Neuronal stem cell (in vitro differentiated cells): ENCODE measurements around the gene SLC25A42.

ENCODE experiments used
- DNase-seq: peaks from one replicate; pipeline ENCODE4 v3.0.0-alpha.2; 2013; ENCODE audit warnings: low spot score
- H2AFZ ChIP-seq: one replicate; pipeline ENCODE4 v1.6.1; 2013; ENCODE audit warnings: mild to moderate bottlenecking, low read length, inconsistent platforms
- H2AK5ac ChIP-seq: 2 replicates; pipeline ENCODE4 v1.6.1; 2013; ENCODE audit warnings: low read depth, mild to moderate bottlenecking, inconsistent platforms, low read length, moderate library complexity, mixed read lengths
- H2BK120ac ChIP-seq: 2 replicates; pipeline ENCODE4 v1.6.1; 2013; ENCODE audit warnings: low read depth, mild to moderate bottlenecking, inconsistent platforms, low read length, moderate library complexity, mixed read lengths
- H2BK12ac ChIP-seq: one replicate; pipeline ENCODE4 v1.6.1; 2013; ENCODE audit warnings: low read length, inconsistent platforms
- H2BK15ac ChIP-seq: 2 replicates; pipeline ENCODE4 v1.6.1; 2013; ENCODE audit warnings: mild to moderate bottlenecking, low read length, inconsistent platforms, mixed read lengths
- H2BK5ac ChIP-seq: one replicate; pipeline ENCODE4 v1.6.1; 2013; ENCODE audit warnings: inconsistent platforms, mild to moderate bottlenecking, low read length, moderate library complexity
- H3K14ac ChIP-seq: one replicate; pipeline ENCODE4 v1.6.1; 2013; ENCODE audit warnings: low read length, inconsistent platforms
- H3K18ac ChIP-seq: 2 replicates; pipeline ENCODE4 v1.6.1; 2013; ENCODE audit warnings: low read length, inconsistent platforms
- H3K23ac ChIP-seq: 2 replicates; pipeline ENCODE4 v1.6.1; 2013; ENCODE audit warnings: low read depth, mild to moderate bottlenecking, mixed read lengths, low read length, inconsistent platforms; ENCODE audit not compliant: poor library complexity
- H3K27ac ChIP-seq: replicated peaks from 3 replicates; pipeline ENCODE4 v1.5.1; 2013; ENCODE audit warnings: low read length, inconsistent platforms
- H3K27me3 ChIP-seq, 3 experiments: 2 replicates each; pipeline ENCODE4 v1.6.1; 2013; ENCODE audit warnings: low read length in 3 of 3, mild to moderate bottlenecking in 2 of 3, inconsistent platforms in 1 of 3, low read depth in 1 of 3, mixed read lengths in 1 of 3, moderate library complexity in 1 of 3; ENCODE audit not compliant: control insufficient read depth in 3 of 3, insufficient read depth in 3 of 3
- H3K36me3 ChIP-seq, 2 donors: replicated peaks in 1 of 2; 2 replicates each; pipeline ENCODE4 v1.6.1; 2013; ENCODE audit warnings: low read length in 2 of 2; ENCODE audit not compliant: control insufficient read depth in 2 of 2, insufficient read depth in 2 of 2
- H3K4ac ChIP-seq: 2 replicates; pipeline ENCODE4 v1.6.1; 2013; ENCODE audit warnings: inconsistent platforms, mild to moderate bottlenecking, low read length, moderate library complexity
- H3K4me1 ChIP-seq, 2 donors: 1 replicate in 1 of 2; 2 replicates in 1 of 2; pipeline ENCODE4 v1.6.1; 2013; ENCODE audit warnings: low read length in 2 of 2, low read depth in 1 of 2; ENCODE audit not compliant: control insufficient read depth in 2 of 2, insufficient read depth in 1 of 2
- H3K4me2 ChIP-seq: one replicate; pipeline ENCODE4 v1.6.1; 2013; ENCODE audit warnings: mild to moderate bottlenecking, low read length, inconsistent platforms; ENCODE audit not compliant: insufficient read depth, poor library complexity, severe bottlenecking
- H3K4me3 ChIP-seq, 2 donors: 2 replicates each; pipeline ENCODE4 v1.5.1; 2013; ENCODE audit warnings: low read length in 2 of 2, mild to moderate bottlenecking in 2 of 2, inconsistent platforms in 1 of 2, moderate library complexity in 1 of 2
- H3K79me1 ChIP-seq: one replicate; pipeline ENCODE4 v1.6.1; 2013; ENCODE audit warnings: low read depth, mild to moderate bottlenecking, inconsistent platforms, low read length, moderate library complexity
- H3K9ac ChIP-seq: one replicate; pipeline ENCODE4 v1.6.1; 2013; ENCODE audit warnings: mild to moderate bottlenecking, low read depth, low read length, inconsistent platforms; ENCODE audit not compliant: poor library complexity
- H3K9me3 ChIP-seq, 2 donors: replicated peaks in 1 of 2; 2 replicates each; pipeline versions ENCODE3 to v1.6.1; 2013; ENCODE audit warnings: low read length in 2 of 2, mild to moderate bottlenecking in 2 of 2, inconsistent platforms in 1 of 2, low read depth in 1 of 2, mixed read lengths in 1 of 2, moderate library complexity in 1 of 2; ENCODE audit not compliant: control insufficient read depth in 2 of 2, insufficient read depth in 1 of 2
- H4K8ac ChIP-seq: one replicate; pipeline ENCODE4 v1.6.1; 2013; ENCODE audit warnings: low read depth, mild to moderate bottlenecking, inconsistent platforms, low read length, moderate library complexity
- H4K91ac ChIP-seq: one replicate; pipeline ENCODE4 v1.6.1; 2013; ENCODE audit warnings: low read length, low read depth, mild to moderate bottlenecking, inconsistent platforms; ENCODE audit not compliant: poor library complexity
- WGBS, 2 donors: extraction: QIAGEN DNeasy Blood & Tissue Kit; methylation state at CpG; one replicate each; pipeline ENCODE4 v1.1.7; 2013; ENCODE audit warnings: missing lambda C conversion rate in 2 of 2, mixed read lengths in 1 of 2; ENCODE audit not compliant: insufficient read length in 2 of 2, insufficient replicate concordance in 1 of 2; ENCODE audit errors: extremely low coverage in 2 of 2; 5-methylcytosine and 5-hydroxymethylcytosine counted together

Gene SLC25A42

DNA sequence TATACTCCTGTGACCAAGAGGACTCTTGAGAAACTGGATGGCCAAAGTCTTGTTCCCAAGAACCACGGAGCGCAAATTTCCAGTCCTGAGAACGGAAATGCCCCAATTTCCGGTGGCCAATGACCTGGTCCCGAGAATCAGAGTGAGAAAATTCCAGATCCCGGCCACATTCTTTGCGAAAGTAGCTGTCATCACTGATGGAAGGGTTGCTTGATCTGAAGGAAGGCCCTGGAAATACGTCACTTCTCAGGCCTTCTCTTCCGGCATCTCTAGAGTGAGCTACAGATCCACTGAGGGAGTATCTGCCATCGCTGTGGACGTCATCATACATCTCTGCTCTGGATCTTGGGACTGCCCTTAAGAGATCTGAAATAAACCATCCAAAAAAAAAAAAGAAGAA lies 37.9 kb upstream of the SLC25A42 start:
- Histone ChIP-seq H2AK5ac (no peak overlapping the region), H2BK5ac (no peak overlapping the region), H3K36me3 (peaks cover 51 to 91% of the 10 kb centered on the region in 2 donors), H3K4me3 (no peak overlapping the region), H3K14ac (no peak overlapping the region), H3K9ac (no peak overlapping the region), H2BK12ac (no peak overlapping the region), H2BK120ac (no peak overlapping the region), H2BK15ac (no peak overlapping the region), H3K27me3 (no peaks in the 10 kb centered on the region), H3K79me1 (peaks cover 2% of the 10 kb centered on the region), H4K8ac (no peak overlapping the region), H3K4ac (no peak overlapping the region), H3K9me3 (no peaks in the 10 kb centered on the region), H3K18ac (no peak overlapping the region), H2AFZ (no peak overlapping the region), H4K91ac (no peak overlapping the region), H3K4me2 (no peak overlapping the region), H3K4me1 (no peaks in the 10 kb centered on the region), H3K23ac (no peak overlapping the region), H3K27ac (no peak overlapping the region)
- WGBS, 2 donors = no CpG with 5 or more reads among the region's 11 CpGs
- no peak for DNase-seq

DNA sequence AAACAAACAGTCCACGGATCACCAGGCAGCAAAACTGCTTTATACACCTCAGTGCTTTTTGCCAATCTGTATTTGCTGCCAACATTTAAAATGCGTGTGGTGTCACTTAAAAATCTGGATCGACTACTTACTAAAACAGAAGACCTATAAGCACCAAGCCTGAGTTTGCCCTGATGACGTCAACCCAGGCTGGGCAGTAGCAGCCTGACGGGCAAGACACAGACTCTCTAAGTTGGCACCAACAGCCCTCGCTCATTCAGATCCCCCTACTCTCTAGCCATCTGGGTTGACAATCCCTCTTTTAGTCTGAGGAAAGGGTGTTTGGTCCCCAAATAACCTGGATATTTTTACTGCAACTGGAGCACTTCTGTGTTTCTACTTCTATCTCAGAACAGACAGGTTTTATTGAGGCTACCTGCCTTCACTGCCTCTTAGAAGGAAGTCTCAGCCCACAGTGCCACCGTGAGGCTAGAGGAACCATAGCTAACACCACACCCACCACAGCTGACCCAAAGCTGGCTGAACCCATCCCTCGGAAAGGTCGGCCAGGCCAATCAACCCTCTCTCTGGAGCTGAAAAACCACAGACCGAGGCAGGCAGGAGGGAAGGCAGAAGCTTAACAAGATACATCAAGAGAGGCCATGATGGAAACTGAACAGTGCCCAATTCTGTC lies 37.4 kb upstream of the SLC25A42 start:
- H3K36me3 ChIP-seq = peaks cover 51 to 92% of the 10 kb centered on the region in 2 donors
- no peak overlapping the region for H3K27ac ChIP-seq
- no peaks in the 10 kb centered on the region for H3K4me1 ChIP-seq
- no peak overlapping the region for H3K23ac ChIP-seq
- H2AK5ac ChIP-seq = no peak overlapping the region
- no peak overlapping the region for H3K14ac ChIP-seq
- H3K4me3 ChIP-seq = no peak overlapping the region
- H2AFZ ChIP-seq = no peak overlapping the region
- no CpG with 5 or more reads among the region's 10 CpGs for WGBS, 2 donors
- no peak overlapping the region for H3K9ac ChIP-seq
- H4K91ac ChIP-seq = no peak overlapping the region
- H2BK12ac ChIP-seq = no peak overlapping the region
- H3K18ac ChIP-seq = no peak overlapping the region
- no peak overlapping the region for H2BK15ac ChIP-seq
- H4K8ac ChIP-seq = no peak overlapping the region
- H3K27me3 ChIP-seq = no peaks in the 10 kb centered on the region
- H3K79me1 ChIP-seq = peaks cover 2% of the 10 kb centered on the region
- no peak overlapping the region for H2BK5ac ChIP-seq
- no peak overlapping the region for H3K4me2 ChIP-seq
- no peak overlapping the region for H2BK120ac ChIP-seq
- H3K4ac ChIP-seq = no peak overlapping the region
- no peaks in the 10 kb centered on the region for H3K9me3 ChIP-seq
- DNase-seq = no peak

DNA sequence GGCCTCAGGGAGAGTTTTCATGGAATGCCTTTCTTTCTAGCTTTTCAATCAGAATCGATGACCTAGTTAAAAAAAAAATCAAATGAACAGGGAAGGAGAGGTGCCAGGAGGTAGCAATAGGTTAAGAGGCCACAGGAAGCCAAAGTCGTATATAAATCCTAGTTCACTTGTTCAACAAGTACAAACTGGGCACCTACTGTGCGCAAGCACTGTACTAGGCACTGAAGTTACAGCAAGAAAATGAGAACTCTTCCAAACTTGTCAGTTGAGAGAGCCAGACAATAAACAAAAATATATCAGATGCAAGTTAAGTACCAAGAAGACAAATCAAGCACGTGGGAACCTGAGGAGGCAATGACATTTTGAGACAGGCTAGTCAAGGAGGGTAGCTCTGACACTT lies 36.6 kb upstream of the SLC25A42 start:
- peaks cover 51 to 91% of the 10 kb centered on the region in 2 donors for H3K36me3 ChIP-seq
- no CpG with 5 or more reads among the region's 4 CpGs for WGBS, 2 donors
- DNase-seq = no peak

DNA sequence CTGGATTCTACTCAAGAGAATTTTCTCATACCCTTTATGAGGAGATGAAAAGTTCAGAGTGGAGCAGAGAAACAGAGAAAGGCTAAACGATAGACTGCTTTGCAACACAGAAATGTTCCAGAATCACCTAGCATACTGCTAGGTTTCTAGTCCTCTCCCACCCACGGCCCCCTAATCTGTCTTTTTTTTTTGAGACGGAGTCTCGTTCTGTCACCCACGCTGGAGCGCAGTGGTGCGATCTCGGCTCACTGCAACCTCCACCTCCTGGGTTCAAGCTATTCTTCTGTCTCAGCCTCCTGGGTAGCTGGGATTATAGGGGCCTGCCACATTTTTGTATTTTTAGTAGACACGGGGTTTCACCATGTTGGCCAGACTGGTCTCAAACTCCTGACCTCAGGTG lies 35.3 kb upstream of the SLC25A42 start:
- Histone ChIP-seq H3K18ac (no peak overlapping the region), H3K79me1 (no peaks in the 10 kb centered on the region), H3K4ac (no peak overlapping the region), H3K14ac (no peak overlapping the region), H2AK5ac (no peak overlapping the region), H3K4me3 (no peak overlapping the region), H2BK5ac (no peak overlapping the region), H2BK120ac (no peak overlapping the region), H3K27me3 (no peaks in the 10 kb centered on the region), H3K23ac (no peak overlapping the region), H3K4me2 (no peak overlapping the region), H3K4me1 (peaks cover 2 to 4% of the 10 kb centered on the region in 2 donors), H2BK15ac (no peak overlapping the region), H2BK12ac (no peak overlapping the region), H2AFZ (no peak overlapping the region), H4K8ac (no peak overlapping the region), H3K36me3 (peaks cover 40 to 78% of the 10 kb centered on the region in 2 donors), H3K9me3 (no peaks in the 10 kb centered on the region), H4K91ac (no peak overlapping the region), H3K27ac (no peak overlapping the region), H3K9ac (no peak overlapping the region)
- no CpG with 5 or more reads among the region's 9 CpGs for WGBS, 2 donors
- DNase-seq = no peak

More for the DNA sequence above, 36.6 kb upstream of the SLC25A42 start:
- no peak overlapping the region for H3K14ac ChIP-seq
- H3K27ac ChIP-seq = no peak overlapping the region
- no peak overlapping the region for H3K4me3 ChIP-seq
- H2AK5ac ChIP-seq = no peak overlapping the region
- H3K4me2 ChIP-seq = no peak overlapping the region
- H3K18ac ChIP-seq = no peak overlapping the region
- H3K27me3 ChIP-seq = no peaks in the 10 kb centered on the region
- no peak overlapping the region for H2BK15ac ChIP-seq
- H2BK5ac ChIP-seq = no peak overlapping the region
- no peak overlapping the region for H2BK12ac ChIP-seq
- H4K91ac ChIP-seq = no peak overlapping the region
- no peaks in the 10 kb centered on the region for H3K9me3 ChIP-seq
- H4K8ac ChIP-seq = no peak overlapping the region
- no peak overlapping the region for H3K9ac ChIP-seq
- H3K23ac ChIP-seq = no peak overlapping the region
- no peak overlapping the region for H2AFZ ChIP-seq
- peaks cover 2% of the 10 kb centered on the region for H3K79me1 ChIP-seq
- H3K4ac ChIP-seq = no peak overlapping the region
- H2BK120ac ChIP-seq = no peak overlapping the region
- peaks cover 2 to 4% of the 10 kb centered on the region in 2 donors for H3K4me1 ChIP-seq
